PC-9 (cell line): ENCODE measurements around the gene DSTN. TPM values are rescaled to one million over a fixed set of nuclear protein-coding genes. Genes with fewer than 3 reads are reported as not detected.

Experiments used
- BruUV-seq: library from RNA; stranded (reverse); fragments of 400-500 nt; replicated peaks from 2 replicates; lab custom pipeline; 2021; lab: Mats Ljungman, UMichigan
- CTCF ChIA-PET: fragments of 300-600 bp; sonication (Branson Sonifier 250); formaldehyde crosslinking; loops from one replicate; lab custom pipeline; 2022; ENCODE audit warnings: antibody characterized with exemption; lab: Charles Lee
- POLR2A ChIA-PET: fragments of 300-600 bp; sonication (Branson Sonifier 250); formaldehyde crosslinking; loops from one replicate; lab custom pipeline; 2022; ENCODE audit warnings: antibody characterized with exemption; ENCODE audit not compliant: unreplicated experiment; lab: Charles Lee
- DNase-seq, 2 experiments: peaks; one replicate each; pipeline versions ENCODE4 v3.0.0 to v3.0.0-alpha.2; 2015 to 2022; ENCODE audit warnings: mixed read lengths in 1 of 2
- H2AFZ ChIP-seq: fragments of 200-600 bp; sonication (generic); 2 replicates; pipeline ENCODE4 v1.8.1; 2017; ENCODE audit warnings: antibody characterized with exemption
- H3F3A ChIP-seq: fragments of 200-600 bp; sonication (generic); 2 replicates; pipeline ENCODE4 v1.8.1; 2017; ENCODE audit warnings: antibody characterized with exemption, mild to moderate bottlenecking, low read depth; ENCODE audit not compliant: insufficient read depth
- H3K27ac ChIP-seq: fragments of 200-600 bp; sonication (generic); 2 replicates; pipeline ENCODE4 v1.6.1; 2016; ENCODE audit warnings: mixed run types
- H3K27me3 ChIP-seq: fragments of 200-600 bp; sonication (generic); 2 replicates; pipeline ENCODE4 v1.6.1; 2016; ENCODE audit warnings: low read depth, mixed run types; ENCODE audit not compliant: insufficient read depth
- H3K36me3 ChIP-seq: fragments of 200-600 bp; sonication (generic); 2 replicates; pipeline ENCODE4 v1.6.1; 2016; ENCODE audit warnings: low read depth, mixed run types
- H3K4me1 ChIP-seq: fragments of 200-600 bp; sonication (generic); replicated peaks from 2 replicates; pipeline ENCODE4 v1.6.1; 2016; ENCODE audit warnings: mixed run types; ENCODE audit not compliant: insufficient read depth
- H3K4me2 ChIP-seq: fragments of 200-600 bp; sonication (generic); 2 replicates; pipeline ENCODE4 v1.6.1; 2017; ENCODE audit warnings: mixed run types
- H3K4me3 ChIP-seq: fragments of 200-600 bp; sonication (generic); 2 replicates; pipeline ENCODE4 v1.6.1; 2016; ENCODE audit warnings: mixed run types
- H3K79me2 ChIP-seq: fragments of 200-600 bp; sonication (generic); 2 replicates; pipeline ENCODE4 v1.6.1; 2017; ENCODE audit warnings: low read depth, mixed run types
- H3K9me2 ChIP-seq: fragments of 200-600 bp; sonication (generic); 2 replicates; pipeline ENCODE4 v1.8.1; 2017; ENCODE audit warnings: mild to moderate bottlenecking; ENCODE audit not compliant: insufficient read depth
- H3K9me3 ChIP-seq: fragments of 200-600 bp; sonication (generic); 2 replicates; pipeline ENCODE4 v1.8.1; 2016; ENCODE audit warnings: low read depth; ENCODE audit not compliant: insufficient read depth
- H4K20me1 ChIP-seq: fragments of 200-600 bp; sonication (generic); 2 replicates; pipeline ENCODE4 v1.8.1; 2017; ENCODE audit not compliant: insufficient read depth
- EZH2 ChIP-seq: fragments of 200-600 bp; sonication (generic); IDR thresholded peaks from 2 replicates; pipeline ENCODE4 v1.8.0; 2017; ENCODE audit warnings: antibody characterized with exemption, low read depth
- intact Hi-C: fragments of 100-400 bp; cut with micrococcal nuclease; formaldehyde crosslinking; loops from one replicate; pipeline ENCODE4 v1.10.0; 2022; ENCODE audit not compliant: unreplicated experiment
- total RNA-seq: library from RNA; stranded (reverse); gene quantifications from 2 replicates; pipeline ENCODE4 v1.2.3, GENCODE V29; 2021
- TF ChIP-seq, protein P1 (sequence below): fragments of 200-600 bp; sonication (generic); conservative IDR thresholded peaks from 2 replicates; pipeline ENCODE4 v1.6.1; 2017; ENCODE audit warnings: mixed run types, antibody characterized with exemption, mild to moderate bottlenecking, moderate library complexity

DSTN gene
- total RNA-seq, 1 experiment from 2014 or later, result 366 TPM

DNA sequence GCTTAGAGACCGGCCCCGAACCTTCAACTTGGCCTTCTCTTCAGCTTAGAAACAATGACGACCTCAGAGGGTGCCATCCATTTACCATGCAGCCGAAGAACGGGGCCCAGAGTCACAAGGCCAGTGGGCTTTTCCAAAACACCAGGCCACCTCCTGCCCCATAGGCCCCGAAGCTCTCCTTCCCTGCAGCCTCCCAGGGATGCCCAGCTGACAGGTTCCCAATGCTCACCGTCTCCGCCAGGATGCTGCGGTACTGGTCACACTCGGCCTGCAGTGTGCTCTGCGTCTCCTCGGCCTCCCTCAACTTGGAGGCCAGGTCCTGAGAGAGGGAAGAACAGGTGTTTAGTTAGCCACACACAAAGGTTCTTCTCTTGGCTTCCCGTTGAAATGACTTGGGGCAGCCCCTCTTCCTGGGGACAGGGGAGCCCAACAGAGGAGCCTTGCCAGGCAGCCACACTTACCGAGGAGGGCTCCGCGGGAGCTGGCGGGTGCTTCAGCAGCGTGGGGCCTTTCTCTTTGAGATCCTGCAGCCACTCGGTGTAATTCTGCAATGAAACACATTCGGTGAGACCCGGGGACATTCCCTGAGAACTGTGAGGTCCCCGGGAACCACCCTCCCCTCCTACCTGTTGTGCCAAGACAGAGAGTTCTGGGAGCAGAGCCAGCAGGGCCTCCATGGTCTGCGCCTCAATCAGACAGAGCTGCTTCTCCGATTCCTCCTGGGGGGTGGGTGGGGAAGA lies 51.5 kb downstream of the DSTN start:
- Histone ChIP-seq H3K4me1 (no peaks in the 10 kb centered on the region), H3K27me3 (no peaks in the 10 kb centered on the region), H4K20me1 (no peaks in the 10 kb centered on the region; the same call in none of the 2 replicates), H3K27ac (no peak overlapping the region), H3K9me2 (no peaks in the 10 kb centered on the region), H3K79me2 (no peaks in the 10 kb centered on the region), H2AFZ (no peak overlapping the region), H3K4me3 (no peak overlapping the region), H3K36me3 (no peaks in the 10 kb centered on the region), H3K4me2 (no peak overlapping the region), H3K9me3 (no peaks in the 10 kb centered on the region), H3F3A (no peaks in the 10 kb centered on the region)
- BruUV-seq, result no TSS peak
- DNase-seq, result no peak
- ChIA-PET CTCF (no interaction called here), POLR2A (no interaction called here)
- intact Hi-C loops, result no loop called here
- no peak for TF ChIP-seq EZH2
- TF ChIP-seq, protein P1, sequence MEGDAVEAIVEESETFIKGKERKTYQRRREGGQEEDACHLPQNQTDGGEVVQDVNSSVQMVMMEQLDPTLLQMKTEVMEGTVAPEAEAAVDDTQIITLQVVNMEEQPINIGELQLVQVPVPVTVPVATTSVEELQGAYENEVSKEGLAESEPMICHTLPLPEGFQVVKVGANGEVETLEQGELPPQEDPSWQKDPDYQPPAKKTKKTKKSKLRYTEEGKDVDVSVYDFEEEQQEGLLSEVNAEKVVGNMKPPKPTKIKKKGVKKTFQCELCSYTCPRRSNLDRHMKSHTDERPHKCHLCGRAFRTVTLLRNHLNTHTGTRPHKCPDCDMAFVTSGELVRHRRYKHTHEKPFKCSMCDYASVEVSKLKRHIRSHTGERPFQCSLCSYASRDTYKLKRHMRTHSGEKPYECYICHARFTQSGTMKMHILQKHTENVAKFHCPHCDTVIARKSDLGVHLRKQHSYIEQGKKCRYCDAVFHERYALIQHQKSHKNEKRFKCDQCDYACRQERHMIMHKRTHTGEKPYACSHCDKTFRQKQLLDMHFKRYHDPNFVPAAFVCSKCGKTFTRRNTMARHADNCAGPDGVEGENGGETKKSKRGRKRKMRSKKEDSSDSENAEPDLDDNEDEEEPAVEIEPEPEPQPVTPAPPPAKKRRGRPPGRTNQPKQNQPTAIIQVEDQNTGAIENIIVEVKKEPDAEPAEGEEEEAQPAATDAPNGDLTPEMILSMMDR, result no peak

DNA sequence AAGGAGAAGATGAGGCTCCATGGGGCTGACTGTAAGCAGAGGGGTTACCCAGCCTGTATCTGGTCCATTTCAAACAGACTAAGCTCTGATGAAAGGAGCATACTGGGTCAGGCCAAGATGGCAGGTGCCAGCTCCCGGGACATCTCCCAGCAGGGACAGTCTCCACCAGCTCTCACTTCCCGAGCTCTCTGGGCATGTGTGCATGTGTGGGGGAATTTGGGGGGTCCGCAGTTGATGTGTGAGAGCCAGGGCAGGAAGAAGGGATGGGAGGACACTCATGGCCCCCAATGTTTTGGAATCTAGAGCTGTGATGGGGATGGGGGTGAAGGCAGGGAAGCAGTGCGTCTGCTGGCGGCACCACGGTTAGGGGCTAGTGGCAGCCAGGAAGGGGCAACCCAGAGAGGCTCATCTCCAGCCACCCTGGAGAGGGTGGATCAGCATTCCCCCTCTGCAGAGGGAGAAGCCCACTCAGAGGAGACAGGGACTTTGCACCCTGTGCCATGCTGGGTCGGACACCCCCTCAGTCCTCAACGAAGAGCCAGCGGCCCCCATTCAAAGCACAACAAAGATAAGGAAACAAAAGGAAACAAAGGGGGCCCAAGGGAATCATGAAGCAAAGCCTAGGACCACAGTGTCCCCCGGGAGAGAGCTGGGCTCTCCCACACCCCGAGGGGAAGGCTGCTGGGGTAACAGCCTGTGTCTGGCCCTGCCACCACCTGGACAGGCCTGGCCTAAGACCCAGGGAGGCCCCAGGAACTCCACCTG lies 52.4 kb downstream of the DSTN start:
- Histone ChIP-seq H3F3A (no peaks in the 10 kb centered on the region), H3K79me2 (no peaks in the 10 kb centered on the region), H3K27ac (no peak overlapping the region), H3K4me3 (no peak overlapping the region), H3K27me3 (no peaks in the 10 kb centered on the region), H4K20me1 (no peaks in the 10 kb centered on the region; the same call in none of the 2 replicates), H3K4me2 (no peak overlapping the region), H3K9me3 (no peaks in the 10 kb centered on the region), H3K36me3 (no peaks in the 10 kb centered on the region), H2AFZ (no peak overlapping the region), H3K4me1 (no peaks in the 10 kb centered on the region), H3K9me2 (no peaks in the 10 kb centered on the region)
- ChIA-PET POLR2A (no interaction called here), CTCF (no interaction called here)
- intact Hi-C loops, result no loop called here
- no TSS peak for BruUV-seq
- TF ChIP-seq, protein P1, result no peak
- no peak for TF ChIP-seq EZH2
- DNase-seq, result no peak

DNA sequence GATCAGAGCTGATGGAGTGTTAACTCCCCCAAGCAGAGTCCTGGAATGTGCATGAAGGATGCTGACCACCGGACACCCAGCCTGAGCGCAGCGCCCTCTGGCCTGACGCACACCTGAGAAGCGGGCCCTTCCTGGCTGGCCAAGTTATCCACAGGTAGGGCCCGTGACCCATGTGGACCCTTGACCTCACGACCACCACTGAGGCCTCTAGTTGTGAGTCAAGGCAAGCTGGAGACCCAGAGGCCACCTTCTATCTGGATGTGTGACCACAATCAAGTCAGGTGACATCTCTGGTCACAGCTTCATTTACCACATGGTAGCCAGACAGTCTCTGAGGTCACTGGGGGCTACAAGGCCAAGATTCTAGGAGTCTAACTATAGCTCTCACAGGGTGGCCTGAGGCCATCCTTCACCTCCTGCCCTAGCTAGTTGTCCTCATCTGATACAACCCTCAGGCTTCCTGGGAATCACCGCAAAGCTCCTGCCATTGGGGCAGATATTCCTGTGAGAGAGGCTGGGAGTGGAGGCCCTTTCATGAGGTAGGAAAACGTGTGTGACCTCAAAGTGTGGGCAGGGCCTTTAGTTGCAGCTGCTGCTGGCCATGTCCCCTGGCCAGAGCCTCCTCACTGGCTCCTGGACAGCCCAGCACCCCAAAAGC lies 53.1 kb downstream of the DSTN start:
- H3K4me2 ChIP-seq, result no peak overlapping the region
- no peak for DNase-seq
- no peaks in the 10 kb centered on the region for H3K79me2 ChIP-seq
- H3K27me3 ChIP-seq, result no peaks in the 10 kb centered on the region
- ChIA-PET POLR2A (interaction anchor here (0.6 kb wide), 1 partner anchor 944 kb away, joined by 3 read pairs; the partner anchor contains the start of gene SMIM26), CTCF (no interaction called here)
- H4K20me1 ChIP-seq, result no peaks in the 10 kb centered on the region; the same call in 1 of the 2 replicates
- no peaks in the 10 kb centered on the region for H3K36me3 ChIP-seq
- no peak overlapping the region for H2AFZ ChIP-seq
- no peaks in the 10 kb centered on the region for H3K9me3 ChIP-seq
- no peaks in the 10 kb centered on the region for H3K9me2 ChIP-seq
- H3K4me3 ChIP-seq, result no peak overlapping the region
- H3K4me1 ChIP-seq, result no peaks in the 10 kb centered on the region
- H3F3A ChIP-seq, result no peaks in the 10 kb centered on the region
- H3K27ac ChIP-seq, result no peak overlapping the region
- TF ChIP-seq, protein P1, result no peak
- no peak for TF ChIP-seq EZH2
- intact Hi-C loops, result no loop called here
- no TSS peak for BruUV-seq
